ENCODE results near the gene TMED7.
"Not testable (repeated sequence)": the region's sequence is repeated elsewhere in the genome, so short reads cannot be mapped to it uniquely, and the experiment has no call there.

Gene TMED7

GRCh38 chr5:115655994-115656393 lies 30.2 kb upstream of the TMED7 start:
- Histone ChIP-seq H3K9ac (ENCODE audit: low read depth in 1 of 2, low read length in 2 of 2) (no peak overlapping the region), H3K4me3 (ENCODE audit: low read depth in 1 of 2, low read length in 2 of 2) (no peak overlapping the region), H3K36me3 (ENCODE audit: control insufficient read depth in 1 of 2, insufficient read depth in 2 of 2, low read length in 2 of 2) (no peaks in the 10 kb centered on the region), H3K27me3 (ENCODE audit: control insufficient read depth in 1 of 2, insufficient read depth in 2 of 2, low read length in 2 of 2) (no peaks in the 10 kb centered on the region), H3K4me1 (ENCODE audit: control insufficient read depth in 1 of 2, insufficient read depth in 2 of 2, low read length in 2 of 2) (no peaks in the 10 kb centered on the region), H3K9me3 (ENCODE audit: control insufficient read depth in 1 of 2, low read length in 2 of 2) (no peaks in the 10 kb centered on the region), H3K27ac (ENCODE audit: low read depth, low read length) (no peak overlapping the region)

- Histone ChIP-seq H3K27me3 (ENCODE audit: control insufficient read depth in 1 of 2, insufficient read depth in 2 of 2, low read length in 2 of 2) (no peaks in the 10 kb centered on the region), H3K9ac (ENCODE audit: low read depth in 1 of 2, low read length in 2 of 2) (no peak overlapping the region), H3K36me3 (ENCODE audit: control insufficient read depth in 1 of 2, insufficient read depth in 2 of 2, low read length in 2 of 2) (no peaks in the 10 kb centered on the region), H3K27ac (ENCODE audit: low read depth, low read length) (no peak overlapping the region), H3K4me1 (ENCODE audit: control insufficient read depth in 1 of 2, insufficient read depth in 2 of 2, low read length in 2 of 2) (no peaks in the 10 kb centered on the region), H3K9me3 (ENCODE audit: control insufficient read depth in 1 of 2, low read length in 2 of 2) (no peaks in the 10 kb centered on the region), H3K4me3 (ENCODE audit: low read depth in 1 of 2, low read length in 2 of 2) (no peak overlapping the region)
These were observed 23.7 kb upstream of the TMED7 start for GRCh38 chr5:115649541-115649940.

- H3K4me1 ChIP-seq (ENCODE audit: control insufficient read depth in 1 of 2, insufficient read depth in 2 of 2, low read length in 2 of 2), result no peaks in the 10 kb centered on the region
- no peak overlapping the region for H3K9ac ChIP-seq (ENCODE audit: low read depth in 1 of 2, low read length in 2 of 2)
- H3K27me3 ChIP-seq (ENCODE audit: control insufficient read depth in 1 of 2, insufficient read depth in 2 of 2, low read length in 2 of 2), result no peaks in the 10 kb centered on the region
- no peak overlapping the region for H3K27ac ChIP-seq (ENCODE audit: low read depth, low read length)
- no peak overlapping the region for H3K4me3 ChIP-seq (ENCODE audit: low read depth in 1 of 2, low read length in 2 of 2)
- H3K36me3 ChIP-seq (ENCODE audit: control insufficient read depth in 1 of 2, insufficient read depth in 2 of 2, low read length in 2 of 2), result no peaks in the 10 kb centered on the region
- no peaks in the 10 kb centered on the region for H3K9me3 ChIP-seq (ENCODE audit: control insufficient read depth in 1 of 2, low read length in 2 of 2)
These were observed 22.2 kb upstream of the TMED7 start for GRCh38 chr5:115648056-115648455.

- not testable (repeated sequence) for H3K27me3 ChIP-seq (ENCODE audit: control insufficient read depth in 1 of 2, insufficient read depth in 2 of 2, low read length in 2 of 2); H3K4me1 ChIP-seq (ENCODE audit: control insufficient read depth in 1 of 2, insufficient read depth in 2 of 2, low read length in 2 of 2); H3K9ac ChIP-seq (ENCODE audit: low read depth in 1 of 2, low read length in 2 of 2); H3K27ac ChIP-seq (ENCODE audit: low read depth, low read length); H3K9me3 ChIP-seq (ENCODE audit: control insufficient read depth in 1 of 2, low read length in 2 of 2); H3K36me3 ChIP-seq (ENCODE audit: control insufficient read depth in 1 of 2, insufficient read depth in 2 of 2, low read length in 2 of 2); H3K4me3 ChIP-seq (ENCODE audit: low read depth in 1 of 2, low read length in 2 of 2)
These were observed 19.6 kb upstream of the TMED7 start for GRCh38 chr5:115645386-115645785.

- Histone ChIP-seq H3K4me3 (ENCODE audit: low read depth in 1 of 2, low read length in 2 of 2) (no peak overlapping the region), H3K27ac (ENCODE audit: low read depth, low read length) (no peak overlapping the region), H3K4me1 (ENCODE audit: control insufficient read depth in 1 of 2, insufficient read depth in 2 of 2, low read length in 2 of 2) (no peaks in the 10 kb centered on the region), H3K9me3 (ENCODE audit: control insufficient read depth in 1 of 2, low read length in 2 of 2) (no peaks in the 10 kb centered on the region), H3K36me3 (ENCODE audit: control insufficient read depth in 1 of 2, insufficient read depth in 2 of 2, low read length in 2 of 2) (no peaks in the 10 kb centered on the region), H3K9ac (ENCODE audit: low read depth in 1 of 2, low read length in 2 of 2) (no peak overlapping the region), H3K27me3 (ENCODE audit: control insufficient read depth in 1 of 2, insufficient read depth in 2 of 2, low read length in 2 of 2) (no peaks in the 10 kb centered on the region)
These were observed 18.2 kb upstream of the TMED7 start for GRCh38 chr5:115644046-115644445.

GRCh38 chr5:115641948-115642347 lies 16.1 kb upstream of the TMED7 start:
- H3K27ac ChIP-seq (ENCODE audit: low read depth, low read length), result no peak overlapping the region
- no peaks in the 10 kb centered on the region for H3K4me1 ChIP-seq (ENCODE audit: control insufficient read depth in 1 of 2, insufficient read depth in 2 of 2, low read length in 2 of 2)
- H3K9ac ChIP-seq (ENCODE audit: low read depth in 1 of 2, low read length in 2 of 2), result no peak overlapping the region
- no peaks in the 10 kb centered on the region for H3K9me3 ChIP-seq (ENCODE audit: control insufficient read depth in 1 of 2, low read length in 2 of 2)
- H3K4me3 ChIP-seq (ENCODE audit: low read depth in 1 of 2, low read length in 2 of 2), result no peak overlapping the region
- no peaks in the 10 kb centered on the region for H3K36me3 ChIP-seq (ENCODE audit: control insufficient read depth in 1 of 2, insufficient read depth in 2 of 2, low read length in 2 of 2)
- no peaks in the 10 kb centered on the region for H3K27me3 ChIP-seq (ENCODE audit: control insufficient read depth in 1 of 2, insufficient read depth in 2 of 2, low read length in 2 of 2)

- Histone ChIP-seq H3K4me3 (ENCODE audit: low read depth in 1 of 2, low read length in 2 of 2) (no peak overlapping the region), H3K27ac (ENCODE audit: low read depth, low read length) (no peak overlapping the region), H3K9me3 (ENCODE audit: control insufficient read depth in 1 of 2, low read length in 2 of 2) (no peaks in the 10 kb centered on the region), H3K4me1 (ENCODE audit: control insufficient read depth in 1 of 2, insufficient read depth in 2 of 2, low read length in 2 of 2) (no peaks in the 10 kb centered on the region), H3K36me3 (ENCODE audit: control insufficient read depth in 1 of 2, insufficient read depth in 2 of 2, low read length in 2 of 2) (no peaks in the 10 kb centered on the region), H3K27me3 (ENCODE audit: control insufficient read depth in 1 of 2, insufficient read depth in 2 of 2, low read length in 2 of 2) (no peaks in the 10 kb centered on the region), H3K9ac (ENCODE audit: low read depth in 1 of 2, low read length in 2 of 2) (no peak overlapping the region)
These were observed 14.4 kb upstream of the TMED7 start for GRCh38 chr5:115640274-115640673.

- H3K9me3 ChIP-seq (ENCODE audit: control insufficient read depth in 1 of 2, low read length in 2 of 2), result no peaks in the 10 kb centered on the region
- no peaks in the 10 kb centered on the region for H3K27me3 ChIP-seq (ENCODE audit: control insufficient read depth in 1 of 2, insufficient read depth in 2 of 2, low read length in 2 of 2)
- H3K4me1 ChIP-seq (ENCODE audit: control insufficient read depth in 1 of 2, insufficient read depth in 2 of 2, low read length in 2 of 2), result no peaks in the 10 kb centered on the region
- H3K9ac ChIP-seq (ENCODE audit: low read depth in 1 of 2, low read length in 2 of 2), result no peak overlapping the region
- no peak overlapping the region for H3K4me3 ChIP-seq (ENCODE audit: low read depth in 1 of 2, low read length in 2 of 2)
- H3K27ac ChIP-seq (ENCODE audit: low read depth, low read length), result no peak overlapping the region
- no peaks in the 10 kb centered on the region for H3K36me3 ChIP-seq (ENCODE audit: control insufficient read depth in 1 of 2, insufficient read depth in 2 of 2, low read length in 2 of 2)
These were observed 13.5 kb upstream of the TMED7 start for GRCh38 chr5:115639377-115639776.

GRCh38 chr5:115637507-115637906 lies 11.7 kb upstream of the TMED7 start:
- Histone ChIP-seq H3K9ac (ENCODE audit: low read depth in 1 of 2, low read length in 2 of 2) (no peak overlapping the region), H3K27ac (ENCODE audit: low read depth, low read length) (no peak overlapping the region)

GRCh38 chr5:115636008-115636407 lies 10.2 kb upstream of the TMED7 start:
- no peaks in the 10 kb centered on the region for H3K9me3 ChIP-seq (ENCODE audit: control insufficient read depth in 1 of 2, low read length in 2 of 2)
- no peaks in the 10 kb centered on the region for H3K36me3 ChIP-seq (ENCODE audit: control insufficient read depth in 1 of 2, insufficient read depth in 2 of 2, low read length in 2 of 2)
- no peak overlapping the region for H3K4me3 ChIP-seq (ENCODE audit: low read depth in 1 of 2, low read length in 2 of 2)

More at GRCh38 chr5:115637507-115637906, 11.7 kb upstream of the TMED7 start:
- no peak overlapping the region for H3K4me3 ChIP-seq (ENCODE audit: low read depth in 1 of 2, low read length in 2 of 2)
- peaks cover 3 to 10% of the 10 kb centered on the region in 2 donors for H3K4me1 ChIP-seq (ENCODE audit: control insufficient read depth in 1 of 2, insufficient read depth in 2 of 2, low read length in 2 of 2)
- no peaks in the 10 kb centered on the region for H3K9me3 ChIP-seq (ENCODE audit: control insufficient read depth in 1 of 2, low read length in 2 of 2)
- no peaks in the 10 kb centered on the region for H3K36me3 ChIP-seq (ENCODE audit: control insufficient read depth in 1 of 2, insufficient read depth in 2 of 2, low read length in 2 of 2)
- H3K27me3 ChIP-seq (ENCODE audit: control insufficient read depth in 1 of 2, insufficient read depth in 2 of 2, low read length in 2 of 2), result no peaks in the 10 kb centered on the region

More at GRCh38 chr5:115636008-115636407, 10.2 kb upstream of the TMED7 start:
- Histone ChIP-seq H3K27ac (ENCODE audit: low read depth, low read length) (no peak overlapping the region), H3K4me1 (ENCODE audit: control insufficient read depth in 1 of 2, insufficient read depth in 2 of 2, low read length in 2 of 2) (peaks cover 3 to 11% of the 10 kb centered on the region in 2 donors), H3K9ac (ENCODE audit: low read depth in 1 of 2, low read length in 2 of 2) (no peak overlapping the region), H3K27me3 (ENCODE audit: control insufficient read depth in 1 of 2, insufficient read depth in 2 of 2, low read length in 2 of 2) (no peaks in the 10 kb centered on the region)
